Panc1 (cell line): ENCODE data around the gene DNAL4. TPM values are rescaled to one million over a fixed set of nuclear protein-coding genes. Genes with fewer than 3 reads are reported as not detected.

Experiments used
- ATAC-seq: fragments of 200-7000 bp; cut with Tn5 transposase; 2 replicates; pipeline ENCODE4 v1.9.1; 2020; ENCODE audit warnings: mild to moderate bottlenecking, moderate library complexity
- BruUV-seq: library from RNA; stranded (reverse); fragments of 400-500 nt; replicated peaks from 2 replicates; lab custom pipeline; 2021; lab: Mats Ljungman, UMichigan
- CTCF ChIA-PET: fragments of 300-600 bp; sonication (Branson Sonifier 250); formaldehyde crosslinking; loops from one replicate; lab custom pipeline; 2022; ENCODE audit warnings: antibody characterized with exemption; lab: Charles Lee
- POLR2A ChIA-PET: fragments of 300-600 bp; sonication (Branson Sonifier 250); formaldehyde crosslinking; loops from one replicate; lab custom pipeline; 2022; ENCODE audit warnings: antibody characterized with exemption; lab: Charles Lee
- DNase-seq: peaks from one replicate; pipeline ENCODE4 v3.0.0-alpha.2; 2010; ENCODE audit warnings: low read depth, low spot score
- H3K27ac ChIP-seq: 2 replicates; pipeline ENCODE4 v1.5.1; 2011; ENCODE audit warnings: mild to moderate bottlenecking, low read length, inconsistent platforms
- H3K27me3 ChIP-seq: fragments of 200-500 bp; sonication (Bioruptor generic); 2 replicates; pipeline ENCODE4 v1.6.0; 2014; ENCODE audit warnings: low read length, inconsistent platforms; ENCODE audit not compliant: control insufficient read depth, insufficient read depth
- H3K36me3 ChIP-seq: fragments of 200-500 bp; sonication (Bioruptor generic); 2 replicates; pipeline ENCODE4 v1.5.1; 2014; ENCODE audit warnings: inconsistent platforms, mild to moderate bottlenecking, low read length, moderate library complexity; ENCODE audit not compliant: control insufficient read depth, insufficient read depth
- H3K4me1 ChIP-seq: 2 replicates; pipeline ENCODE4 v1.5.1; 2011; ENCODE audit warnings: inconsistent platforms, mild to moderate bottlenecking, low read length, moderate library complexity; ENCODE audit not compliant: control insufficient read depth, insufficient read depth
- H3K4me3 ChIP-seq, 2 experiments: 2 replicates each; pipeline ENCODE4 v1.5.1; 2011 to 2012; ENCODE audit warnings: low read depth in 2 of 2, low read length in 2 of 2, mild to moderate bottlenecking in 2 of 2, inconsistent platforms in 1 of 2, moderate library complexity in 1 of 2
- H3K9me3 ChIP-seq: fragments of 200-500 bp; sonication (Bioruptor generic); 2 replicates; pipeline ENCODE4 v1.5.1; 2014; ENCODE audit warnings: low read depth, mild to moderate bottlenecking, inconsistent platforms, low read length, moderate library complexity; ENCODE audit not compliant: control insufficient read depth, insufficient read depth
- CTCF ChIP-seq: fragments of 450-650 bp; IDR thresholded peaks from 2 replicates; pipeline ENCODE4 v1.5.1; 2017; ENCODE audit warnings: mild to moderate bottlenecking
- POLR2AphosphoS5 ChIP-seq: IDR thresholded peaks from 2 replicates; pipeline ENCODE4 v1.6.1; 2012; ENCODE audit warnings: mild to moderate bottlenecking, low read depth, low read length, moderate library complexity
- REST ChIP-seq, 2 experiments: IDR thresholded peaks; 2 replicates each; pipeline ENCODE4 v1.6.1; 2011 to 2012; ENCODE audit warnings: low read depth in 2 of 2, control low read depth in 1 of 2, low read length in 1 of 2, mild to moderate bottlenecking in 1 of 2, moderate library complexity in 1 of 2; ENCODE audit not compliant: insufficient read depth in 1 of 2
- SIN3A ChIP-seq: IDR thresholded peaks from 2 replicates; pipeline ENCODE4 v1.6.1; 2012; ENCODE audit warnings: low read depth, mild to moderate bottlenecking, low read length, moderate library complexity, borderline replicate concordance; ENCODE audit not compliant: insufficient read depth
- TCF7L2 ChIP-seq: IDR thresholded peaks from 2 replicates; pipeline ENCODE4 v1.6.1; 2011; ENCODE audit warnings: mild to moderate bottlenecking, low read depth, low read length, inconsistent platforms
- in situ Hi-C: cut with HindIII; loops from 2 replicates; pipeline ENCODE4 v1.10.0; 2016; ENCODE audit warnings: low sequenced_read_pairs, low pct_unique_long_range_greater_than_20kb
- intact Hi-C: fragments of 100-400 bp; cut with micrococcal nuclease; formaldehyde crosslinking; loops from one replicate; pipeline ENCODE4 v1.10.0; 2022; ENCODE audit not compliant: unreplicated experiment
- total RNA-seq: library from RNA; stranded (reverse); gene quantifications from one replicate; pipeline ENCODE4 v1.2.1, GENCODE V29; 2021; ENCODE audit not compliant: unreplicated experiment

DNAL4 gene
- total RNA-seq, 1 experiment from 2014 or later, result 10.5 TPM

- H3K36me3 ChIP-seq, result no peaks in the 10 kb centered on the region
- no peak overlapping the region for H3K4me3 ChIP-seq
- ATAC-seq (no peak), DNase-seq (no peak)
- CTCF ChIA-PET, result interaction anchor here (0.6 to 1.3 kb wide), 2 partner anchors 8 to 9 kb away, joined by 3 to 5 read pairs; no protein-coding TSS in a partner anchor
- no peak overlapping the region for H3K27ac ChIP-seq
- POLR2A ChIA-PET, result no interaction called here
- H3K4me1 ChIP-seq, result no peaks in the 10 kb centered on the region
- intact Hi-C loops, result no loop called here
- H3K27me3 ChIP-seq, result no peaks in the 10 kb centered on the region
- BruUV-seq, result no TSS peak
- TF ChIP-seq CTCF (no peak), REST (IDR thresholded peaks at IDR 0.05; ENCODE audit: insufficient read depth in 1 of 2, low read depth in 2 of 2, low read length in 1 of 2) (no peak)
- H3K9me3 ChIP-seq, result no peaks in the 10 kb centered on the region
- in situ Hi-C loops, result no loop called here
These were observed 16.8 kb downstream of the DNAL4 start for GRCh38 chr22:38777087-38777671.

GRCh38 chr22:38776086-38776485 lies 17.9 kb downstream of the DNAL4 start:
- Histone ChIP-seq H3K36me3 (no peaks in the 10 kb centered on the region), H3K27ac (no peak overlapping the region), H3K4me1 (no peaks in the 10 kb centered on the region), H3K9me3 (no peaks in the 10 kb centered on the region), H3K4me3 (no peak overlapping the region), H3K27me3 (no peaks in the 10 kb centered on the region)
- ATAC-seq, result no peak
- in situ Hi-C loops, result no loop called here
- TF ChIP-seq TCF7L2, result no peak
- TF ChIP-seq POLR2AphosphoS5, result no peak
- no peak for TF ChIP-seq CTCF
- TF ChIP-seq SIN3A, result no peak
- no peak for TF ChIP-seq REST (IDR thresholded peaks at IDR 0.05; ENCODE audit: insufficient read depth in 1 of 2, low read depth in 2 of 2, low read length in 1 of 2)
- ChIA-PET CTCF (no interaction called here), POLR2A (no interaction called here)
- intact Hi-C loops, result no loop called here
- BruUV-seq, result no TSS peak
- DNase-seq, result no peak
